Measurements from ENCODE around the gene LAMTOR2. TPM values are rescaled to one million over a fixed set of nuclear protein-coding genes. Genes with fewer than 3 reads are reported as not detected.

LAMTOR2 gene
- 40.4 and 74.7 TPM in 2 replicates for total RNA-seq (ENCODE audit: low replicate concordance)

- peak; percentile 92 for DNase-seq (ENCODE audit: low read depth)
- TF ChIP-seq, protein P1, sequence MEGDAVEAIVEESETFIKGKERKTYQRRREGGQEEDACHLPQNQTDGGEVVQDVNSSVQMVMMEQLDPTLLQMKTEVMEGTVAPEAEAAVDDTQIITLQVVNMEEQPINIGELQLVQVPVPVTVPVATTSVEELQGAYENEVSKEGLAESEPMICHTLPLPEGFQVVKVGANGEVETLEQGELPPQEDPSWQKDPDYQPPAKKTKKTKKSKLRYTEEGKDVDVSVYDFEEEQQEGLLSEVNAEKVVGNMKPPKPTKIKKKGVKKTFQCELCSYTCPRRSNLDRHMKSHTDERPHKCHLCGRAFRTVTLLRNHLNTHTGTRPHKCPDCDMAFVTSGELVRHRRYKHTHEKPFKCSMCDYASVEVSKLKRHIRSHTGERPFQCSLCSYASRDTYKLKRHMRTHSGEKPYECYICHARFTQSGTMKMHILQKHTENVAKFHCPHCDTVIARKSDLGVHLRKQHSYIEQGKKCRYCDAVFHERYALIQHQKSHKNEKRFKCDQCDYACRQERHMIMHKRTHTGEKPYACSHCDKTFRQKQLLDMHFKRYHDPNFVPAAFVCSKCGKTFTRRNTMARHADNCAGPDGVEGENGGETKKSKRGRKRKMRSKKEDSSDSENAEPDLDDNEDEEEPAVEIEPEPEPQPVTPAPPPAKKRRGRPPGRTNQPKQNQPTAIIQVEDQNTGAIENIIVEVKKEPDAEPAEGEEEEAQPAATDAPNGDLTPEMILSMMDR (IDR thresholded peaks at IDR 0.05; ENCODE audit: insufficient read depth, low read length): no peak
- peak within 1 kb of the TSS; percentile 81 for H3K4me3 ChIP-seq (ENCODE audit: low read depth, low read length)
Observed at GRCh38 chr1:156054500-156055280, at the start of gene LAMTOR2. TSS of gene LAMTOR2 (plus strand) at chr1:156054782. CDS start at chr1:156054890, 108 bp downstream.

GRCh38 chr1:156004843-156005584, 49.6 kb upstream of the LAMTOR2 start:
- no peak overlapping the region for H3K4me3 ChIP-seq (ENCODE audit: low read depth, low read length)
- DNase-seq (ENCODE audit: low read depth): no peak
- TF ChIP-seq, protein P1 (IDR thresholded peaks at IDR 0.05; ENCODE audit: insufficient read depth, low read length): no peak

GRCh38 chr1:156006666-156007376, 47.8 kb upstream of the LAMTOR2 start:
- no peak overlapping the region for H3K4me3 ChIP-seq (ENCODE audit: low read depth, low read length)
- TF ChIP-seq, protein P1 (IDR thresholded peaks at IDR 0.05; ENCODE audit: insufficient read depth, low read length): no peak
- DNase-seq (ENCODE audit: low read depth): no peak

- DNase-seq (ENCODE audit: low read depth): no peak
- H3K4me3 ChIP-seq (ENCODE audit: low read depth, low read length): no peak overlapping the region
- TF ChIP-seq, protein P1 (IDR thresholded peaks at IDR 0.05; ENCODE audit: insufficient read depth, low read length): no peak
Observed at GRCh38 chr1:156009404-156009803, 45.2 kb upstream of the LAMTOR2 start.

DNA sequence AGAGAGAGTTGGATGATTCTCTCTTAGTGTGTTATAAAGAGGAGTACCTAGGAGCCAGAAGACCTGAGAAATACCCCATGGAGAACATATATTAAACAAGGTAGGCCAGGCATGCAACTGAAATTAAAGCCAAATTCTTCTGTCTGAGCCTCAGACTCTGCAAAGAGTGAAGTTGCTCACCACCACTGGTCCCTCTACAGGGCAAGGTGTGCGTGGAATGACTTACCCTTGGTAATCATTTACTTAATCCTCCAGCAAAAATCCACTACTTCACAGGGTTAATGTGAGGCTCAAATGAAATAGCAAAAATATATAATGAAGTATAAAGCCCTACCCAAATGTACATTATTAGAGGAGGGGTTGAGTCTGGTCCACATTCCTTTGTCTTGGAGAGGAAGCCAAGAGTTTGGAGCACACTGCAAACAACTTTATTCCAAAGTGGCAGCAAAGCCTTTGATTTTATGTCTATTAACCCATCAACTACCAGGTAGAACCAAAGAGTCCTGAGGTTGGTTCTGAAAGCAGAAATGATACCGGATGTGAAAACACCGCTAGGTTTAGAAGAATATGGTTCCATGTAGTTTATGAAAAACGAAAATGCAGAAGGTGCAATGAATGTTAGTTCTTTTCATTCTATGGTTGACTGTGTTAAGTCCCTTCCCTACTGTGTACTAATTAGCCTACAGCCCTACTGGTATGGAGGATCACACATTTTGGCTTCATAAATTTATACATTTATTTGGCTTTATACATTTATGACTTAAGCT, 42.3 kb upstream of the LAMTOR2 start:
- H3K4me3 ChIP-seq (ENCODE audit: low read depth, low read length): no peak overlapping the region
- no peak for DNase-seq (ENCODE audit: low read depth)
- TF ChIP-seq, protein P1 (IDR thresholded peaks at IDR 0.05; ENCODE audit: insufficient read depth, low read length): no peak

- TF ChIP-seq, protein P1 (IDR thresholded peaks at IDR 0.05; ENCODE audit: insufficient read depth, low read length): no peak
- no peak for DNase-seq (ENCODE audit: low read depth)
Observed at GRCh38 chr1:156014829-156015228, 39.8 kb upstream of the LAMTOR2 start.

More at GRCh38 chr1:156014829-156015228, 39.8 kb upstream of the LAMTOR2 start:
- no peak overlapping the region for H3K4me3 ChIP-seq (ENCODE audit: low read depth, low read length)

Data from fibroblast of the aortic adventitia (primary cell).